A549 (cell line): ENCODE results near the gene BCAT1.

Source experiments
- KDM1A ChIP-seq: fragments of 200-600 bp; sonication (generic); IDR thresholded peaks from 2 replicates; pipeline ENCODE4 v1.6.1; 2016; ENCODE audit warnings: low read depth, mild to moderate bottlenecking
- MAZ ChIP-seq: fragments of 150-350 bp; IDR thresholded peaks from 2 replicates; pipeline ENCODE4 v1.6.1; 2014; ENCODE audit warnings: antibody characterized with exemption, low read depth, low read length, borderline replicate concordance
- POLR2A ChIP-seq: IDR thresholded peaks from 2 replicates; pipeline ENCODE4 v1.6.1; 2012; ENCODE audit warnings: mild to moderate bottlenecking, low read length
- RFX5 ChIP-seq: fragments of 450-650 bp; IDR thresholded peaks from 2 replicates; pipeline ENCODE4 v1.7.1; 2014; ENCODE audit warnings: antibody characterized with exemption, mild to moderate bottlenecking, moderate library complexity
- SREBF2 ChIP-seq: fragments of 450-650 bp; IDR thresholded peaks from 2 replicates; pipeline ENCODE4 v1.6.1; 2014; ENCODE audit warnings: mild to moderate bottlenecking, moderate library complexity
- ZSCAN20 ChIP-seq: fragments of 250-450 bp; sonication (Bioruptor Pico); IDR thresholded peaks from 2 replicates; pipeline ENCODE4 v1.8.0; 2022; ENCODE audit warnings: mild to moderate bottlenecking, moderate library complexity
- TF ChIP-seq, protein P1 (sequence below): fragments of 150-350 bp; IDR thresholded peaks from 2 replicates; pipeline ENCODE4 v1.6.1; 2014; ENCODE audit warnings: low read depth, mild to moderate bottlenecking, low read length
- TF ChIP-seq, protein P2 (sequence below): IDR thresholded peaks from 2 replicates; pipeline ENCODE4 v1.6.1; 2012
- TF ChIP-seq, protein P3 (sequence below): fragments of >200 bp; sonication (Bioruptor Twin); formaldehyde crosslinking; IDR thresholded peaks from 3 replicates; pipeline ENCODE4 v1.5.1; 2016

GRCh38 chr12:24954261-24954660 lies 5.4 kb upstream of the BCAT1 start:
- TF ChIP-seq ZSCAN20 = no peak
- TF ChIP-seq SREBF2 = no peak
- no peak for TF ChIP-seq POLR2A
- TF ChIP-seq, protein P1, sequence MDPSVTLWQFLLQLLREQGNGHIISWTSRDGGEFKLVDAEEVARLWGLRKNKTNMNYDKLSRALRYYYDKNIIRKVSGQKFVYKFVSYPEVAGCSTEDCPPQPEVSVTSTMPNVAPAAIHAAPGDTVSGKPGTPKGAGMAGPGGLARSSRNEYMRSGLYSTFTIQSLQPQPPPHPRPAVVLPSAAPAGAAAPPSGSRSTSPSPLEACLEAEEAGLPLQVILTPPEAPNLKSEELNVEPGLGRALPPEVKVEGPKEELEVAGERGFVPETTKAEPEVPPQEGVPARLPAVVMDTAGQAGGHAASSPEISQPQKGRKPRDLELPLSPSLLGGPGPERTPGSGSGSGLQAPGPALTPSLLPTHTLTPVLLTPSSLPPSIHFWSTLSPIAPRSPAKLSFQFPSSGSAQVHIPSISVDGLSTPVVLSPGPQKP = no peak
- TF ChIP-seq MAZ = no peak
- no peak for TF ChIP-seq KDM1A
- TF ChIP-seq, protein P2, sequence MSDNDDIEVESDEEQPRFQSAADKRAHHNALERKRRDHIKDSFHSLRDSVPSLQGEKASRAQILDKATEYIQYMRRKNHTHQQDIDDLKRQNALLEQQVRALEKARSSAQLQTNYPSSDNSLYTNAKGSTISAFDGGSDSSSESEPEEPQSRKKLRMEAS = no peak
- no peak for TF ChIP-seq RFX5
- TF ChIP-seq, protein P3, sequence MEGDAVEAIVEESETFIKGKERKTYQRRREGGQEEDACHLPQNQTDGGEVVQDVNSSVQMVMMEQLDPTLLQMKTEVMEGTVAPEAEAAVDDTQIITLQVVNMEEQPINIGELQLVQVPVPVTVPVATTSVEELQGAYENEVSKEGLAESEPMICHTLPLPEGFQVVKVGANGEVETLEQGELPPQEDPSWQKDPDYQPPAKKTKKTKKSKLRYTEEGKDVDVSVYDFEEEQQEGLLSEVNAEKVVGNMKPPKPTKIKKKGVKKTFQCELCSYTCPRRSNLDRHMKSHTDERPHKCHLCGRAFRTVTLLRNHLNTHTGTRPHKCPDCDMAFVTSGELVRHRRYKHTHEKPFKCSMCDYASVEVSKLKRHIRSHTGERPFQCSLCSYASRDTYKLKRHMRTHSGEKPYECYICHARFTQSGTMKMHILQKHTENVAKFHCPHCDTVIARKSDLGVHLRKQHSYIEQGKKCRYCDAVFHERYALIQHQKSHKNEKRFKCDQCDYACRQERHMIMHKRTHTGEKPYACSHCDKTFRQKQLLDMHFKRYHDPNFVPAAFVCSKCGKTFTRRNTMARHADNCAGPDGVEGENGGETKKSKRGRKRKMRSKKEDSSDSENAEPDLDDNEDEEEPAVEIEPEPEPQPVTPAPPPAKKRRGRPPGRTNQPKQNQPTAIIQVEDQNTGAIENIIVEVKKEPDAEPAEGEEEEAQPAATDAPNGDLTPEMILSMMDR = no peak
